ENCODE measurements around the gene POU2F3.

POU2F3 gene

GRCh38 chr11:120327311-120327710 is 87.4 kb downstream of the POU2F3 start:
- no peak for DNase-seq

- DNase-seq = no peak
These were observed 89.6 kb downstream of the POU2F3 start for GRCh38 chr11:120329556-120329955.

- no peak for DNase-seq
These were observed 90.1 kb downstream of the POU2F3 start for GRCh38 chr11:120330045-120330444.

- DNase-seq = no peak
These were observed 91.5 kb downstream of the POU2F3 start for GRCh38 chr11:120331301-120331996.

GRCh38 chr11:120332822-120333716 is 93.1 kb downstream of the POU2F3 start:
- DNase-seq = no peak

GRCh38 chr11:120333801-120334200 is 93.9 kb downstream of the POU2F3 start:
- no peak for DNase-seq

GRCh38 chr11:120334332-120334731 is 94.4 kb downstream of the POU2F3 start:
- no peak for DNase-seq

- peak; percentile 80 for DNase-seq
These were observed 95.0 kb downstream of the POU2F3 start for GRCh38 chr11:120334894-120335462.

GRCh38 chr11:120335556-120335907 is 95.6 kb downstream of the POU2F3 start:
- peak; percentile 71 for DNase-seq

- DNase-seq = peak; percentile 97
These were observed 96.1 kb downstream of the POU2F3 start, which contains the start of gene ARHGEF12 for GRCh38 chr11:120335908-120336640. Gene ARHGEF12 (plus strand): TSS chr11:120336413. CDS start chr11:120337244, 831 bp downstream.

GRCh38 chr11:120336641-120337354 is 96.9 kb downstream of the POU2F3 start:
- peak; percentile 53 for DNase-seq

GRCh38 chr11:120337355-120338106 is 97.6 kb downstream of the POU2F3 start:
- no peak for DNase-seq

GRCh38 chr11:120338107-120338933 is 98.4 kb downstream of the POU2F3 start:
- no peak for DNase-seq

- no peak for DNase-seq
These were observed 99.5 kb downstream of the POU2F3 start for GRCh38 chr11:120339394-120339890.

- DNase-seq = no peak
These were observed 100.6 kb downstream of the POU2F3 start for GRCh38 chr11:120340529-120340928.

GRCh38 chr11:120342226-120342625 is 102.3 kb downstream of the POU2F3 start:
- no peak for DNase-seq

- no peak for DNase-seq
These were observed 102.7 kb downstream of the POU2F3 start for GRCh38 chr11:120342678-120343077.

- no peak for DNase-seq
These were observed 103.5 kb downstream of the POU2F3 start for GRCh38 chr11:120343429-120343828.

GRCh38 chr11:120344302-120345004 is 104.5 kb downstream of the POU2F3 start:
- no peak for DNase-seq

GRCh38 chr11:120346233-120346632 is 106.3 kb downstream of the POU2F3 start:
- DNase-seq = no peak

All from NCI-H345 (cell line).